SU-DHL-6 (cell line): ENCODE measurements around the gene ATP13A5.

Source experiments
- H2AFZ ChIP-seq: fragments of 200-600 bp; sonication (generic); 2 replicates; pipeline ENCODE4 v1.6.1; 2014; ENCODE audit warnings: low read depth, mild to moderate bottlenecking, moderate library complexity, mixed read lengths, antibody characterized with exemption, low read length; ENCODE audit not compliant: severe bottlenecking
- H3F3A ChIP-seq: fragments of 200-600 bp; shearing (Covaris generic); 2 replicates; pipeline ENCODE4 v1.6.0; 2016; ENCODE audit warnings: antibody characterized with exemption, mild to moderate bottlenecking; ENCODE audit not compliant: insufficient read depth
- H3K27ac ChIP-seq: fragments of 200-600 bp; sonication (generic); 2 replicates; pipeline ENCODE4 v1.5.1; 2016; ENCODE audit warnings: low read depth, mild to moderate bottlenecking, low read length, moderate library complexity, mixed read lengths
- H3K27me3 ChIP-seq: fragments of 200-600 bp; sonication (generic), shearing (Covaris generic); 2 replicates; pipeline ENCODE4 v1.6.0; 2014; ENCODE audit warnings: mild to moderate bottlenecking, low read length
- H3K36me3 ChIP-seq: fragments of 200-600 bp; sonication (generic); 2 replicates; pipeline ENCODE4 v1.6.1; 2014; ENCODE audit warnings: mild to moderate bottlenecking, low read length, mixed read lengths
- H3K4me2 ChIP-seq: fragments of 300-600, 200-600 bp; shearing (Covaris generic), sonication (generic); 2 replicates; pipeline ENCODE4 v1.6.0; 2014; ENCODE audit warnings: low read length, low read depth, mild to moderate bottlenecking; ENCODE audit not compliant: poor library complexity, severe bottlenecking
- H3K4me3 ChIP-seq: fragments of 200-600 bp; sonication (generic); 2 replicates; pipeline ENCODE4 v1.5.1; 2014; ENCODE audit warnings: antibody characterized with exemption, low read length, mild to moderate bottlenecking, mixed read lengths; ENCODE audit not compliant: insufficient read depth, poor library complexity, severe bottlenecking
- H3K79me2 ChIP-seq: fragments of 200-600 bp; sonication (generic); 2 replicates; pipeline ENCODE4 v1.6.1; 2014; ENCODE audit warnings: mild to moderate bottlenecking, low read length, moderate library complexity; ENCODE audit not compliant: insufficient read depth
- H3K9ac ChIP-seq: fragments of 200-600 bp; sonication (generic); 2 replicates; pipeline ENCODE4 v1.7.0; 2014; ENCODE audit warnings: mild to moderate bottlenecking, low read length
- H3K9me2 ChIP-seq: fragments of 200-600 bp; sonication (generic); replicated peaks from 2 replicates; pipeline ENCODE4 v1.6.1; 2014; ENCODE audit warnings: low read length; ENCODE audit not compliant: insufficient read depth
- H3K9me3 ChIP-seq: fragments of 200-600 bp; sonication (generic); 2 replicates; pipeline ENCODE4 v1.6.1; 2014; ENCODE audit warnings: low read length, mixed read lengths; ENCODE audit not compliant: insufficient read depth
- H4K20me1 ChIP-seq: fragments of 200-600 bp; sonication (generic); 2 replicates; pipeline ENCODE4 v1.6.1; 2014; ENCODE audit warnings: low read depth, mild to moderate bottlenecking, antibody characterized with exemption, low read length, moderate library complexity, mixed read lengths
- EZH2phosphoT487 ChIP-seq: fragments of 200-600 bp; sonication (generic), shearing (Covaris generic); conservative IDR thresholded peaks from 2 replicates; pipeline ENCODE4 v1.6.1; 2018; ENCODE audit warnings: mild to moderate bottlenecking, antibody characterized with exemption, low read length, moderate library complexity, mixed read lengths
- TF ChIP-seq, protein P1 (sequence below): fragments of 200-600 bp; sonication (generic); IDR thresholded peaks from one replicate; pipeline ENCODE4 v1.5.1; 2017; ENCODE audit warnings: antibody characterized with exemption, mild to moderate bottlenecking, low read length, moderate library complexity; ENCODE audit not compliant: insufficient read depth, poor library complexity, severe bottlenecking

The ATP13A5 gene

DNA sequence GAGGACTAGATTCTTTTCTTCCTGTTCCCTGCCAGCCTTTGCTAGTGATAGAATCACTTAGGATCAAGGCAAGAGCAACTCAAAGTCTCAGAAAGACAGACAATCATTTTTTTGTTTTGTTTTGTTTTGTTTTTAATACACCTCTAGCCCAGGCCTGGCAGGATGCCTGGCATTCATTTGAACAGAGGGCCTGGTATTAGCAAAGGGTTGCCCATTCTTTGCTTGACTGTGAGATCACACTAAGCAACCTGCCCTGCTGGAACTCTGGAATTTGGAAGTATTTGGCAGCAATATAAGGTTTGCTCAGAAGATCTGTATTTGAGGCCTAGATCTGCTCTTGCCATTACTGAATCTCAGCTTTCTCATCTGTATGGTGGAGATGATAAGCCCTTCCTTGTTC is 21.8 kb upstream of the ATP13A5 start:
- Histone ChIP-seq H4K20me1 (no peaks in the 10 kb centered on the region), H3K9me3 (no peaks in the 10 kb centered on the region), H3K9me2 (no peaks in the 10 kb centered on the region), H3K4me2 (no peak overlapping the region), H3K79me2 (no peaks in the 10 kb centered on the region), H2AFZ (no peak overlapping the region), H3F3A (no peaks in the 10 kb centered on the region), H3K27me3 (no peaks in the 10 kb centered on the region), H3K9ac (no peak overlapping the region), H3K36me3 (no peaks in the 10 kb centered on the region), H3K27ac (no peak overlapping the region), H3K4me3 (no peak overlapping the region)
- TF ChIP-seq, protein P1, sequence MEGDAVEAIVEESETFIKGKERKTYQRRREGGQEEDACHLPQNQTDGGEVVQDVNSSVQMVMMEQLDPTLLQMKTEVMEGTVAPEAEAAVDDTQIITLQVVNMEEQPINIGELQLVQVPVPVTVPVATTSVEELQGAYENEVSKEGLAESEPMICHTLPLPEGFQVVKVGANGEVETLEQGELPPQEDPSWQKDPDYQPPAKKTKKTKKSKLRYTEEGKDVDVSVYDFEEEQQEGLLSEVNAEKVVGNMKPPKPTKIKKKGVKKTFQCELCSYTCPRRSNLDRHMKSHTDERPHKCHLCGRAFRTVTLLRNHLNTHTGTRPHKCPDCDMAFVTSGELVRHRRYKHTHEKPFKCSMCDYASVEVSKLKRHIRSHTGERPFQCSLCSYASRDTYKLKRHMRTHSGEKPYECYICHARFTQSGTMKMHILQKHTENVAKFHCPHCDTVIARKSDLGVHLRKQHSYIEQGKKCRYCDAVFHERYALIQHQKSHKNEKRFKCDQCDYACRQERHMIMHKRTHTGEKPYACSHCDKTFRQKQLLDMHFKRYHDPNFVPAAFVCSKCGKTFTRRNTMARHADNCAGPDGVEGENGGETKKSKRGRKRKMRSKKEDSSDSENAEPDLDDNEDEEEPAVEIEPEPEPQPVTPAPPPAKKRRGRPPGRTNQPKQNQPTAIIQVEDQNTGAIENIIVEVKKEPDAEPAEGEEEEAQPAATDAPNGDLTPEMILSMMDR = no peak
- no peak for TF ChIP-seq EZH2phosphoT487

DNA sequence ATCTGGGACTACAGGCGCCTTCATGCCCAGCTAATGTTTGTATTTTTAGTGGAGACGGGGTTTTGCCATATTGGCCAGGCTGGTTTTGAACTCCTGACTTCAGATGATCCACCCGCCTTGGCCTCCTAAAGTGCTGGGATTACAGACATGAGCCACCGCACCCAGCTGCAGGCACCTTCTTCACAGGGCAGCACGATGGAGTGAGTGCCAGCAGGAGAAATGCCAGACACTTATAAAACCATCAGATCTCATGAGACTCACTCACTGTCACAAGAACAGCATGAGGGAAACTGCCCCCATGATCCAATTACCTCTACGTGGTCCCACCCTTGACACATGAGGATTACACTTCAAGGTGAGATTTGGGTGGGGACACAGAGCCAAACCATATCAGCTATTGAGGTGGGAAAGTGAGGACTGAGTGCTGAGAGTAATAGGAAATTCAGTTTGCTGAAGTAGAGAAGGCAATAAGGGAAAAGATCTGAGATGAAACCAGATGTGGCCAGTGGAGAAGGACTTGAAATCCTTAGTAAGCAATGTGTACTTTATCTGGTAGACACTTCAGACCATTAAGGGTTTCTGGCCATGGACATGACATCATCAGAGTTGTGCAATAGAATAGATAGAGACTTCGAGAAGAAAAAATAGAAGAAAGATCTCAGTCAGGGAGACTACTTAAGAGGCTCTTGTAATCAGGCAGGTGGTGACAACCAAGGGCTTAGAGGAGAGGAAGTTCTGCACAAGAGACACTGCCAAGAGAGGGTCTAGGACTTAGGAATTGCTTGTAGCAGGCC is 18.1 kb upstream of the ATP13A5 start:
- no peaks in the 10 kb centered on the region for H3F3A ChIP-seq
- H3K4me2 ChIP-seq = no peak overlapping the region
- H3K9ac ChIP-seq = no peak overlapping the region
- H3K27ac ChIP-seq = no peak overlapping the region
- H4K20me1 ChIP-seq = no peaks in the 10 kb centered on the region
- H3K4me3 ChIP-seq = no peak overlapping the region
- no peak overlapping the region for H2AFZ ChIP-seq
- no peaks in the 10 kb centered on the region for H3K27me3 ChIP-seq
- no peaks in the 10 kb centered on the region for H3K79me2 ChIP-seq
- H3K36me3 ChIP-seq = no peaks in the 10 kb centered on the region
- TF ChIP-seq EZH2phosphoT487 = no peak
- TF ChIP-seq, protein P1 = no peak
- no peaks in the 10 kb centered on the region for H3K9me2 ChIP-seq
- no peaks in the 10 kb centered on the region for H3K9me3 ChIP-seq

DNA sequence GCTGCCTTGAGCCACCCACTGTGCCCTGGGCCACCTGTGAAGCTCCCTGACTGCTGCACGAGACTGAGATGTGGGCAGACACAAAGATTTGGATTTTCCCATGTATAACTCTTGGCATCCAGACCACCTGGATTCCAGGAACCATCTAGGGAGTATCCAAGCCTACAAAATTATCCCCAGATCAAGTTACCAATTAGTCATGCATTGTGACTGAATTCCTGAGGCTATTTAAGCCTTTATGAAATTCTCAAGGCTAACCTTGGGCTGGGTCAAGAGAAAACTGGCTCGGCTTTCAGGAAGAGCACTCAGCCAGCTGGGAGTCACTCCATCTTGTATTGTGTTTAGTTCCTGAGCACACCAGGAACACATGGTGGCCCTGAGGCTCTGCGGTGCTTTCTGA is 13.3 kb upstream of the ATP13A5 start:
- Histone ChIP-seq H3K9me3 (no peaks in the 10 kb centered on the region), H2AFZ (no peak overlapping the region), H3K9me2 (no peaks in the 10 kb centered on the region), H3K9ac (no peak overlapping the region), H3K4me2 (no peak overlapping the region), H3K27ac (no peak overlapping the region), H3K36me3 (no peaks in the 10 kb centered on the region), H3K27me3 (no peaks in the 10 kb centered on the region; the same call in 1 of the 2 replicates), H3K4me3 (no peak overlapping the region), H4K20me1 (no peaks in the 10 kb centered on the region), H3F3A (no peaks in the 10 kb centered on the region), H3K79me2 (no peaks in the 10 kb centered on the region)
- TF ChIP-seq, protein P1 = no peak
- TF ChIP-seq EZH2phosphoT487 = no peak
